Activated T-cell treated with anti-CD3 and anti-CD28 coated beads for 1 hour (primary cell): ENCODE data around the gene PTPDC1.
"Not testable (repeated sequence)": the region's sequence is repeated elsewhere in the genome, so short reads cannot be mapped to it uniquely, and the experiment has no call there.

ENCODE experiments used
- DNase-seq: peaks from one replicate; pipeline ENCODE4 v3.0.0-alpha.2; 2020; ENCODE audit warnings: low read depth

PTPDC1 gene

DNA sequence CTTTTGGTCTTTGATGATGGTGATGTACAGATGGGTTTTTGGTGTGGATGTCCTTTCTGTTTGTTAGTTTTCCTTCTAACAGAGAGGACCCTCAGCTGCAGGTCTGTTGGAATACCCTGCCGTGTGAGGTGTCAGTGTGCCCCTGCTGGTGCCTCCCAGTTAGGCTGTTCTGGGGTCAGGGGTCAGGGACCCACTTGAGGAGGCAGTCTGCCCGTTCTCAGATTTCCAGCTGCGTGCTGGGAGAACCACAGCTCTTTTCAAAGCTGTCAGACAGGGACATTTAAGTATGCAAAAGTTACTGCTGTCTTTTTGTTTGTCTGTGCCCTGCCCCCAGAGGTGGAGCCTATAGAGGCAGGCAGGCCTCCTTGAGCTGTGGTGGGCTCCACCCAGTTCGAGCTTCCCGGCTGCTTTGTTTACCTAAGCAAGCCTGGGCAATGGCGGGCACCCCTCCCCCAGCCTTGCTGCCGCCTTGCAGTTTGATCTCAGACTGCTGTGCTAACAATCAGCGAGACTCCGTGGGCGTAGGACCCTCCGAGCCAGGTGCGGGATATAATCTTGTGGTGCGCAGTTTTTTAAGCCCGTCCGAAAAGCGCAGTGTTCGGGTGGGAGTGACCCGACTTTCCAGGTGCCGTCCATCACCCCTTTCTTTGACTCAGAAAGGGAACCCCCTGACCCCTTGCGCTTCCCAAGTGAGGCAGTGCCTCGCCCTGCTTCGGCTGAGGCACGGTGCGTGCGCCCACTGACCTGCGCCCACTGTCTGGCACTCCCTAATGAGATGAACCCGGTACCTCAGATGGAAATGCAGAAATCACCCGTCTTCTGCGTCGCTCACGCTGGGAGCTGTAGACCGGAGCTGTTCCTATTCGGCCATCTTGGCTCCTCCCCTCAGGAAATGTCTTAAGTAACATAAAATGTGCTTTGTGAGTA, 10.2 kb downstream of the PTPDC1 start:
- DNase-seq, result not testable (repeated sequence)

DNA sequence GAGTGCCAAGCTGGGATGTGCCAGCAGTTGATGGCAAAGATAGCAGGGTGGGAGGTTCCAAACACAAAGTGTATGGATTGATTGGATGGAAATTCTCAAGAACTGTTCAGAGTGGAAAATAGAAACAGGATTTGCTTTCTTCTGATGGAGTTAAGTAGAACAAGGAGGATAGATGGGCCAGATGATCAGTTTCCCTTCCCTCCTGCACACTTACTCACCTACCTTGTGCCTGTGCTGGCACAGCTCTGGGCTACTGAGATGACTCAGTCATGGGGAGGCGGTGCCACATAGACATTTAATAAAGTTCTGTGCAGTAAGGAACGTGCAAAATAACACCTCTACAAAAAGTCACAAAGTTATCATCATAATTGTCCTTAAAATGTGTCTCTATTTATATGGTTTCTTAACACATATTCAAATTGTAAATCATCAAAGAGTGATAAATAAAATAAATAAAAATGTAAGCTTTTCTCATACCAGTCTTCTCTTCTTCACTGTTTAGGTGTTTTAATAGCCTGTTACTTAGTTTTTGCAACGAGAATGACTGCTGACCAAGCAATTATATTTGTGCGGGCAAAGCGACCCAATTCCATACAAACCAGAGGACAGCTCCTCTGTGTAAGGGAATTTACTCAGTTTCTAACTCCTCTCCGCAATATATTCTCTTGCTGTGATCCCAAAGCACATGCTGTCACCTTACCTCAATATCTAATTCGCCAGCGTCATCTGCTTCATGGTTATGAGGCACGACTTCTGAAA, 12.7 kb downstream of the PTPDC1 start:
- DNase-seq, result no peak

DNA sequence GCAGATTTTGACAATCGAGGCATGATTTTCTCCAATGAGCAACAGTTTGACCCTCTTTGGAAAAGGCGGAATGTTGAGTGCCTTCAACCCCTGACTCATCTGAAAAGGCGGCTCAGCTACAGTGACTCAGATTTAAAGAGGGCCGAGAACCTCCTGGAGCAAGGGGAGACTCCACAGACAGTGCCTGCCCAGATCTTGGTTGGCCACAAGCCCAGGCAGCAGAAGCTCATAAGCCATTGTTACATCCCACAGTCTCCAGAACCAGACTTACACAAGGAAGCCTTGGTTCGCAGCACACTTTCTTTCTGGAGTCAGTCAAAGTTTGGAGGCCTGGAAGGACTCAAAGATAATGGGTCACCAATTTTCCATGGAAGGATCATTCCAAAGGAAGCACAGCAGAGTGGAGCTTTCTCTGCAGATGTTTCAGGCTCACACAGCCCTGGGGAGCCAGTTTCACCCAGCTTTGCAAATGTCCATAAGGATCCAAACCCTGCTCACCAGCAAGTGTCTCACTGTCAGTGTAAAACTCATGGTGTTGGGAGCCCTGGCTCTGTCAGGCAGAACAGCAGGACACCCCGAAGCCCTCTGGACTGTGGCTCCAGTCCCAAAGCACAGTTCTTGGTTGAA, 13.6 kb downstream of the PTPDC1 start:
- no peak for DNase-seq

DNA sequence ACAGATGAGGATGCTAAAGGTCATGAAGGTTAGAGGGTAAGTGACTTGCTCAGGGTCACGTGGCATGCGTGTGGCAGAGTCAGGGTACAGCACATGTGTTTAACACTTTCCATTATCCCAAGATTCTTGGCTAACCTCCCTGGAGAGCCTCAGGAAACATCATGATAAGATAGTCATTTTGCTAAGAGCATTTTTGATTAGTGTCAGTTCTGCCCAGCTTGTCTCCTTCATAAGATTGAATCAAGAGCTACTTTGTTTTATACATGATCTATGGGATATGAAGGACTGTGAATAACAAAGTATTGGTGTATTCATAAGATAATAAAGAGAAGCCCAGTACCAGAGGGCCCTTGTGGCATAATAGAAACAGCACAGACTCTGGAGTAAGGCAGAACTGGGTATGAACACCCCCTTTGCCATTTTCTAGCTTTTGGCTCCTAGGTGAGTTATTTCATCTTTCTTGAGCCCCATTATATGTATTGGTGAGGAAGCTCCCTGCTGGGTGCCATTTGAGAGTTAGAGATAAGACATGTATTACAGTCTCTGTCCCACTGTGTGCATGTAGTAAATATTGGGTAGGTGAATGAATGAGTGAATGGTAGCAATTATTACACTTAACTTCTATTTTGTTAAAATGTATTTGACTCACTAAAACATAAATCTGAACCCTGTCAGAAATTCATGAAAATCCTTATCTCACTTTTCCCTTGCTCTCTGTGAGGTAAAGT, 16.1 kb downstream of the PTPDC1 start:
- DNase-seq, result no peak

DNA sequence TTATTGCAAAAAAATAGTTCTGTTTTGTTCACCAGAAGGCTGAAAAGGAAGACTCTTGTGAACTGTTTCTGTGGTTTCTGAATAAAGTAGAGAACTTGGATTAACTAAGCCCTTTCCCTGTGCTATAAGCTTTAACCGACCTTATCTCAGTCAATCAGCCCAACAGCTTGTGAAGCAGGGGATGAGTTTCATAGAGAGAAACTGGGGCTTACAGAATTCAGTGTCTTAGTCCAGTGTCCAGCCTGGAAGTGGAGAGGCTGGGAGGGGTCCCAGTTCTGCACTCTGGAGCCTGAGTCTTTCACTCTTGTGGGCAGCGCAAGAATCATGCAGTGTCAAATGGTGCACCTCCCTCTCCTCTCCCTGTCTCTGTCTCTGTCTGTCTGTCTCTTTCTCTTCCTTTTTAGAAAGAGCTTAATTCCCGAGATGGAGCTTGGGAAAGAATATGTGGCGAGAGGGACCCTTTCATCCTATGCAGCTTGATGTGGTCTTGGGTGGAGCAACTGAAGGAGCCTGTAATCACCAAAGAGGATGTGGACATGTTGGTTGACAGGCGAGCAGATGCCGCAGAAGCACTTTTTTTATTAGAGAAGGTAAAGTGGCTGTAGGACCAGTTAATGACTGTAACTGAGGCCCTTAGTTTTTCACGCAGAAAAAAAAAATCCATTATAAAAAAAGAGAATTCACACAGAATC, 17.0 kb downstream of the PTPDC1 start:
- DNase-seq, result no peak

DNA sequence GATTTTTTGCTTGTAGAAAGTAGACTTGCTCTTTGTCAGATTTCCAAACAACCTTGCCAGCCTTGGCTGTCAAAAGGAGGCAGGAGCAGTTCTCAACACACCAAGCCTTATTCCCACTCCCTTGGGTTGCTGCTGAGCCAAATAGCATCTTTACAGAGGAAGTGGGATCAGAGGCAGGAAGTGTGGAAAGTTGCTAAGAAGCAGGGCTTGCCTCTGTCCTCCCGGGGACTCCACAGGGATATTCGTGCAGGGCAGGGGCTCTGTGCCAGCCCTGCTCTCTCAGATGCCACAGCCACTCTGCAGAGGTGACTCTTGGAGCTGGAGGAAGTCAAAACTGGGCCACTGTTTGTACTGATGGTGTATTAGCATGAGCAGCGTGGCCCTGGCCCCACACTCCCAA, 24.3 kb downstream of the PTPDC1 start:
- DNase-seq, result no peak

DNA sequence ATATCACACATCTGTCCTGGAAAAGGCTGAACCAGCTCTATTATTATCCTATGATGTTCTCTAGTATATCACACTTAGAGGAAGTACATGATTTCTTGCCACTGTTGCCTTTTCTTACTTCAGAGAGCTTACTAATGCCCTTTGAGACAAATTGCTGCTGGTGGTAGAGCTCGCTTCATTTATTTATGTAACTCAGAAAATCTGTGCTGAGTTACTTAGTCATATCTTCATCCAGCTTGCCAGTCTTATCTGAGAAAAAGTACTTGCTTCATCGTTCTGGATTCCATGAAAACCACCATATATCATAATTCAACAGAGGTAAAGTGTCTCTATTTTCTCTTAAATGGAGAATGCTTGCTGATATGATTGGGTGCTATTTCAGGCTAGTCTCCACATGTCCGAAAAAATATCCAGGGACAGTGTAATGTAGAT, 26.6 kb downstream of the PTPDC1 start:
- DNase-seq, result no peak

DNA sequence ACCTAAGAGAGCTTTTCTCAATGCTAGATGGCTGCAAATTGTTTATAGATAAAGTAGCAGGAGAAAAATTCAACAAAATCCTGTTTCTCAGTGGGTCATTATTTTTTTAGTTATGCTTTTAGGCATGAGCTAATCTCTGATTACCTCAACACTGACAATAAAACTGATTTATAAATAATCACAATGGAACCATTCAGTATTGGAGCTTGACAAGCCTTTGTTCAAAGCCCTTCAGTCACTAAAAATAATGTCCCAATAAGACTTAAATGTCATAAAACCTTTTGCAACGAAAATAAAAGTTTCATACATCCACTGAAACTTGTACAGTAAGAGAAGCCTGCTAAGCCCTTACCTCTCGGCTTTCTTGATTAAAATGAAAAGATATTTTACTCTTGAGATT, 27.2 kb downstream of the PTPDC1 start:
- DNase-seq, result no peak

DNA sequence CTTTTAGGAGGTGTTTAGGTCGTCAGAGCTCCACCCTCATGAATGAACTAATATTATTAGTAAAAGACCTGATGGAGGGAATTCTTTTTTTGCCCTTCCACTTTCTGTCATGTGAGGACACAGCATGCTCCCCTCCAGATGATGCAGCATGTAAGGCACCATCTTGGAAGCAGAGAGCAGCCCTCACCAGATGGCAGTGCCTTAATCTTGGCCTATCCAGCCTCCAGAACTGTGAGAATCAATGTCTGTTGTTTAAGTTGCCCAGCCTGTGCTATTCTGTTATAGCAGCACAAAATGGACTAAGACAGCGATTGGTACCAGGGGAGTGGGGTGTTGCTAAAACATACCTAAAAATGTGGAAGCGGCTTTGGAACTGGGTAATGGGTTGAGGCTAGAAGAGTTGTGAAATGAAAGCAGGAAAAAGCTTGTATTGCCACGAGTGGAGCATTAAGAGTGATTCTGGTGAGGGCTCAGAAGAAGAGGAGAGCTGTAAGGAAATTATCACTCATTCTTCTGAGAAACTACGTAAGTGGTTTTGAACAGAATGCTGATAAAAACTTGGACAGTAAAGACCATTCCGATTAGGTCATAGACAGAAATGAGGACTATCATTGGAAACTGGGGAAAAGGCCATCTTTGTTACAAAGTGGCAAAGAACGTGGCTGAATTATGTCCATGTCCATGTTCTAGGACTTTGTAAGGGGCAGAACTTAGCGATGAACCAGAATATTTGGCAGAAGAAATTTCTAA, 28.6 kb downstream of the PTPDC1 start:
- DNase-seq, result no peak

DNA sequence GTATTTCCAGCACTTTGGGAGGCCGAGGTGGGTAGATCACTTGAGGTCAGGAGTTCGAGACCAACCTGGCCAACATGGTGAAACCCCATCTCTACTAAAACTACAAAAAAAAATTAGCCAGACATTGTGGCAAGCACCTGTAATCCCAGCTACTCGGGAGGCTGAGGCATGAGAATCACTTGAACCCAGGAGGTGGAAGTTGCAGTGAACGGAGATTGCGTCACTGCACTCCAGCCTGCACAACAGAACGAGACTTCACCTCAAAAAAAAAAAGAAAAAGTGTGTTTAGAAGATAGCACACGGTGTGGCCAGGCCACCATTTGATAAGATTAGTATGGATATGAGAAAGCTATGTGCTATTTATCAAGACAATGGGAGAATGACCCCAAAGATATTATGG, 35.8 kb downstream of the PTPDC1 start:
- DNase-seq, result not testable (repeated sequence)

DNA sequence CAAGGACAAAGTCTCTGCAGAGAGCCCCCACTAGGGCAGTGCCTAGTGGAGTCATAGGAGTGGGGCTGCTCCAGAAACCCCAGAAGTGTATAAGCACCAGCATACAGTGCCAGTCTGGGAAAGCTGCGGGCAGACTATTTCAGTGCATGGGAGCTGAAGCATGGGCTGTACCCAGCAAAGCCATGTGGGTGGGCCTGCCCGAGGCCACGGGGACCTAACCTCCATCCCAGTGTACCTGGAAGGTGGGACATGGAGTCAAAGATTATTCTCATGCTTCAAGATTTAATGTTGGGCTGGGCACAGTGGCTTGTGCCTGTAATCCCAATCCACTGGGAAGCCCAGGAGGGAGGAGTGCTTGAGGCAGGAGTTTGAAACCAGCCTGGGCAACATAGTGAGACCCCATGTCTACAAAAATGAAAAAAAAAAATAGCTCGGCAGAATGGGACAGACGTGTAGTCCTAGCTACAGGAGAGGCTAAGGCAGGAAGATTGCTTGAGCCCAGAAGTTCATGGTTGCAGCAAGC, 36.7 kb downstream of the PTPDC1 start:
- no peak for DNase-seq

DNA sequence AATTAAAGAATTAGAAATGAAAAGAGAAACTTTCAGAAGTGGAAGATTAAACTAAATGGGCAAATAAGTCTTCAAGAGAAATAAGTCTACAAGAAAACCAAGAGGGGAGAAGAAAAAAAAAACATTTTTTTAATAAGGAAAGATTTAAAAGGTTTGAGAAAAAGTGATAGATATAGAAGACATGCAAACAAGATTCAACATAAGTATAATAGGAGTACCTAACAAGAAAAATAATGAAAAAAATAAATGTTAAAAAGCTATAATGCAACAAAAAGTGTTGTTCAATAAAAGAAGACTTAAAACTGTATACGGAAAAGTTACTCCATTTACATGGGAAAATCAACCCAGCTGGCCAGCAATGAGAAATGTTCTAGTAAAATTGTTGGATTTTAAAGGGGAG, 42.6 kb downstream of the PTPDC1 start:
- DNase-seq, result no peak

DNA sequence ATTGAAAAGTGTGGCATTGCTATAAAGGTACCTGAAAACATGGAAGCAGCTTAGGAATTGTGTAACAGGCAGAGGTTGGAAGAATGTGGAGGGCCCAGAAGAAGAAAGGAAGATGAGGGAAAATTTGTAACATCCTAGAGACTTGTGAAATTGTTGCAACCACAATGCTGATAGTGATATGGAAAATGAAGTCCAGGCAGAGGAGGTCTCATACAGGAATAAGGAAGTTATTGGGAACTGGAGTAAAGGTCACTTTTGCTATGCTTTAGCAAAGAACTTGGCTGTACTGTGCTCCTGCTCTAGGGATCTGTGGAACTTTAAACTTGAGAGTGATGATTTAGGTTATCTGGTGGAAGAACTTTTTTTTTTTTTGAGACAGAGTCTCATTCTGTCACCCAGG, 43.5 kb downstream of the PTPDC1 start:
- no peak for DNase-seq

DNA sequence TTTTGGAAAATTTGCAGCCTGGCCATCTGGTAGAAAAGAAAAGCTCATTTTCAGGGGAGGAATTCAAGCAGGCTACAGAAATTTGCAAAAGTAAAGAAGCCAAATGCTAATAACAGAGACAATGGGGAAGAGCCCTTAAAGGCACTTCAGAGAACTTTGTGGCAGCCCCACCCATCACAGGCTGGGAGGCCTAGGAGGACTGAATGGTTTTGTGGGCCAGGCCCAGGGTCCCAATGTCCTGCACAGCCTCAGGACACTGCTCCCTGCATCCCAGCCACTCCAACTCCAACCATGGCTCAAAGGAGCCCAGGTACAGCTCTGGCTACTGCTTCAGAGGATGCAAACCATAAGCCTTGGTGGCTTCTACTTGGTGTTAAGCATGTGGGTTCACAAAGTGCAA, 44.3 kb downstream of the PTPDC1 start:
- no peak for DNase-seq

DNA sequence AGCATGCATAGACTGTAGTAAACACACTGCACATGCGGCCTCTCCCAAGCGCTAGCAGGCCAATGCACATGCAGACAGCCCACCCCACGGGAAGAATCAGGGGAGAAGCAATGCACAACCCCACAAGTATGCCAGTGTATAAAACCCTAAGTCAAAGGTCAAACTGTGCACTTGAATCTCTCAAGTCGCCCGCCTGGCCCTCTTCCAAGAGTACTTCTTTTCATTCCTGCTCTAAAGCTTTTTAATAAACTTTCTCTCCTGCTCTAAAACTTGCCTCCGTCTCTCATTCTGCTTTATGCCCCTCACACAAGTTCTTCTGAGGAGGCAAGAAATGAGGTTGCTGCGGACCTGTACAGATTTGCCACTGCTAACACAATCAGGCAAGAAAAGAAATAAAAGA, 50.4 kb downstream of the PTPDC1 start:
- DNase-seq, result no peak

DNA sequence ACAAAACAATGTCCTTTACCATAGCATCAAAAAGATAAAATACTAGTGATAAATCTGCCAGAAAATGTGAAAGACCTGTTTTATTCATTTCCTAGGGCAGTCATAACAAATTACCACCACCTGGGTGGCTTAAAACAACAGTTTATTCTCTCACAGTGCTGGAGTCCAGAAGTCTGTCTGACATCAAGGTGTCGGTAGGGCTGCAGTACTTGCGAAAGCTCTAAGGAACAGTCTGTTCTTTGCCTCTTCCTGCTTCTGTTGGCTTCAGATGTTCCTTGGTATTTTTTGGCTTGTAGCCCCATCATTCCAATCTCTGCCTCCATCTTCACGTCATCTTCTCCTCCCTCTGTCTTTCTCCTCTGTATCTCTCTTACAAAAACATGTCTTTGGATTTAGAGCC, 51.0 kb downstream of the PTPDC1 start:
- no peak for DNase-seq

DNA sequence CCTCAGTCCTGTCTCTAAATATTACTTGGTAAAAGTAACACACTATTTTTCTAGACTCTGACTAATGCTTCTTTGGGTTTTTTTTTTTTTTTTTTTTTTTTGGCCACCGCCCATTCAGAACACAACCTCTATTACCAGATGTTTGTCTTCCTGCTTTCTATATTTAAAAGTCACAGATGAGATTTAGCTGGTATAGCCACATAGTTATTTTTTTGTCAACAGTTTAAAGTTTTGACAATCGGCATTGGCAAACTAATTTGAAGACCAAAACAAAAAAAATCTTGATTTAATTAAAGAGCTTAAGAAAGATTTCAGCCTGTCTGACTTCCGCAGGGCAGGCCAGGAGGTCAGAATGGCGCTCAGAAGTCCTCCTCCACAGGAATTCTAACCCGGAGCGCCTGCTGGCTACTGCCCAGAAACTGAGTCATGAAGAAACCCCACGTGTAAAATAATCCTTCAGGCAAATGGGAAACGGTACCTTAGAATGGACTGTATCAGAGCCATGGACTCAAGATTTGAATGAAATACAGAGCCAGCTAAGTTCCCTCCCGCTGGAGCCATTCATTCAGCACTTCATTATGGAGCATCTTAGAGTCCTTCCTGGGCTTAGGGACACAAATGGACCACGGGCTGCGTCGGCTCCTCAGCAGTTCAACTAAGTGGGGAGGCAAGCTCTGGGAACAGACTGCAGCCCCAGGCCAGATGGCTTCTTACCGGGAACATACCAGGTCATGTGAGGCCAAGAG, 55.6 kb downstream of the PTPDC1 start:
- no peak for DNase-seq

DNA sequence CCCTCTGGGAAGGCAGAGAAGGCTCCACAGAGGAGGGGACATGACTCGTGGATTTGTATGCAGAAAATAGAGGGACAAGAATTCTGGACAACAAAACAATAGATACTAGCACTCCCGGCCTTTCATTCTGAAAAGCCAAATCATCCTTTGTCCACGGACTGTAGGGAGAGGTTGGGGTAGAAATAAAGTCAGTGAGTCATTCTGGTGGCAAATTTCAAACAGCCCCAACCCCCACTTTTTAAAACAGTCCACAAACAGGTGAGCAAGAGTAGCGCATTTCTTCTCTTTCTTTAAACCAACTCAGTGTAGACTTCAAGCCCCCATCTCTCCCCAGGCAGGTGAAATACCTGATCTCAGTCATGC, 56.1 kb downstream of the PTPDC1 start:
- DNase-seq, result no peak

DNA sequence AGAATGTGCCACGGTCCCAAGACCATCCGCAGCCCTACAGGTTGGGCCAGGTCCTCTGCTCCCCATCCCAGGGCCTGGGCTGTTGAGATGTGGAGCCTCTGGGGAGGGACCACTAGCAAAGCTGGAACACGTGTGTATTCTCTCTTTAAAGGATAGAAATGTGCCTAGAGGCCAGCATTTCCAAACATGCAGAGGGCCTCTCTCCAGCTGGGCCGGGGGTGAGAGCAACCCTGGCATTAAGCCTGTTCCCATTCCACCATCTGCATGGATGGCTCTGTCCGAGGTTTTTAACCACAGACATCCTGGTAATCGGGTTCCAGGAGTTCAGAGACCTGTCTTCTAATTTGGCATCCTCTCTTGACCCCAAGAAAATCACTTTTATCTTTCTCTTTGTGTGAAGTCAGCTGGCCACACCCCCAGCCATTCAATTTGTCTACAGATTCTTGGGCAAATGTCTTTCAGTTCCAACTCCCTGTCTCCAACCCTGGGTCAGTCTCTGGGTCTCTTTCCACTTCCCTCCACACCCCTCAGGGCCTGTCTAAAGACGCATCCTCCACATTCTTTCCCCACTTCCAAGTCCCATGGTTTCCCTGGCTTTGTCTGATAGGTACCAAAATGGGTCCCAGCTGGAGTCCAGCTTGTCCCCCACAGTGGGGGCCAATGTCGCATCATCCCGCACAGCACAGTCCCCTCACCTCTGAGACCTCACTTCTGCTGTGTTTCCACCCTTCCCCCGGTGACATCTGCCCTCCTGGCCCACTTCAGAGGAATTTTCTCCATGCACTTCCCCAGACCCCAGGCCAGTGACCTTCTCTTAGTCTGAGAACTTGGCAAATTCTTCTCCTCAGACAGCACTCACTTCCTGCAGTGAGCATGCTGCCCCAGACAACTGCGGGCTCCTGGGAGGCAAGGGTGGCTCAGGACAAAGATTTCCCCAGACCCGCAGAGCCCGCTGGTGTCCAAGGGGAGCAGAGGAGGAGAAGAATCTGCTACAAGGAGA, 56.8 kb downstream of the PTPDC1 start:
- DNase-seq, result no peak
